ENCODE measurements around the gene ZNF414.

The ZNF414 gene

DNA sequence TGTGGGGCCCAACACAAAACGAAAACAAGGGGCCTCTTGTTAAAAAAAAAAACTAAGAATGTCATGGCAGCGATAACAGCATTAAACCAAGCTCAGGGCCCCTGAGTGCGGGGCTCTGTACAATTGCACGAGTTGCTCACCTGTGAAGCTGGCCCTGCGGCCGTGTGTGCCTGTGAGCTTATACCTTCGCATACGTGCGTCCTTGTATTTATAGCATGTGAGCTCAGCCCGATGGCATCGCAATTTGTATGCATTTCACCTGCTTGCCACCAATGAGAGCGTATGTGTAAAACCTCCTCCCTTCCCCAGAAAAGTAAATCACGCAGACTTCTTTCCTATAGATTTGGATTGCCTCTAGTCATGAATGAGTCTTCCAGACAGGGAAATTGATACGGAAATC, 52.1 kb downstream of the ZNF414 start:
- DNase-seq: no peak

GRCh38 chr19:8461376-8461775, 52.6 kb downstream of the ZNF414 start:
- DNase-seq: no peak

DNA sequence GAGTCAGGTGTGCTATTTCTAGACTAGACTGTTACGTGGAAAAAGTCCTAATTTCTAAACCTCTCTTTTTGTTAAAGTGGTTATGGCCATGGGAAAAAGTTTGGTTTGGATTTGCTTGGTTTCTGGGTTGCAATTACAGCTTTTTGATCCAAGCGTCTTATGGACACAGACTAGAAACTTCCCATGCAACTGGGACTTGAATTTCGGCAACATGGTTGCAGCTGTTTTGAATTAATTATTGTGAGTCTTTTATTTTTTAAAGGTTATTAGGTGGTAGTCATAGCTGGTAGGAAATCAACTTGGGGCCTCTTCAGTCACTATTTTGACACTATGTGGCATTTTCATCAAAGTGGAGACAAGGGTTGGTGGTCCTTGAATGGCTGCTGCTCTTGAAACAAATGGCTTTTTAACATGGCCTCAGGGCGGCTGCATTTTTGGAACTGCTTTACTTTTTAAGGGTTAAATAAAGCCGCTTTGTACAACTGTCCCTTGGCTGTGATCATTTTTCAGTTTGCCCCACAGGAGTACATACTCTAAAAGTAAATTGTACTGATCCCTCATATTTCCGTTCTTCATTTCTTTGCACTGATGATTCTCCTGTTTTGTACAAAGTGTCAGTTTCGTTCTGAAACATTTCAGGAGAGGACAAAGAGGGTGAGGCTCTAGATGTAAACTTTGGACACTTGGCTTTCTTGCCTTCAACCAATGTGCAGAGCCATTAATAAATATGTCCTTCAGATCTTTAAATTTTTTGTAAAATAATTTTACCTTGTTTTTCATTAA, 53.3 kb downstream of the ZNF414 start:
- DNase-seq: no peak
